Measurements from ENCODE around the gene SIVA1. TPM values are rescaled to one million over a fixed set of nuclear protein-coding genes. Genes with fewer than 3 reads are reported as not detected.
A peak's percentile ranks its signal among the peaks of the same experiment; 100 is the strongest.

SIVA1 gene
- total and polyA plus RNA-seq, 9 of the 15 experiments (the other 6 are each of a cell fraction or from before 2014, with no cell fraction given) = 4.2 to 186 (median 54.2) TPM

GRCh38 chr14:104723651-104724406 is 29.1 kb upstream of the SIVA1 start, which contains the start of gene ADSS1 (continued):
- TF ChIP-seq E2F6 (IDR thresholded peaks at IDR 0.05; ENCODE audit: borderline replicate concordance in 1 of 2, extremely low read depth in 1 of 2, insufficient read depth in 1 of 2, insufficient read length in 1 of 2, low read depth in 1 of 2, low read length in 1 of 2, poor library complexity in 1 of 2, severe bottlenecking in 1 of 2) = peak in 1 of 2 experiments; percentile 21
- peak; percentile 13 for TF ChIP-seq HMGN3 (IDR thresholded peaks at IDR 0.05; ENCODE audit: borderline replicate concordance, extremely low read depth, insufficient read length, low read depth, low read length)
- no peak for TF ChIP-seq ARHGAP35 (IDR thresholded peaks at IDR 0.05; ENCODE audit: partially characterized antibody)
- TF ChIP-seq NR2C2 (CRISPR knock-in tag; IDR thresholded peaks at IDR 0.05) = no peak
- TF ChIP-seq NR2C2 (tag; IDR thresholded peaks at IDR 0.05) = peak; percentile 84
- TF ChIP-seq ESRRA (IDR thresholded peaks at IDR 0.05; ENCODE audit: borderline replicate concordance, low read depth) = 0 out of 2 replicates have a peak, but pooled peaks have one; percentile 26
- no peak for TF ChIP-seq E2F3 (CRISPR knock-in tag; IDR thresholded peaks at IDR 0.05)
- peak; percentile 72 for TF ChIP-seq SP1 (CRISPR knock-in tag; IDR thresholded peaks at IDR 0.05)
- TF ChIP-seq RBFOX2 (IDR thresholded peaks at IDR 0.05; ENCODE audit: low read depth, low read length) = peak; percentile 71
- no peak for TF ChIP-seq CSDE1 (IDR thresholded peaks at IDR 0.05)
- no peak for TF ChIP-seq MCM3 (IDR thresholded peaks at IDR 0.05)
- no peak for TF ChIP-seq CHD2 (IDR thresholded peaks at IDR 0.05; ENCODE audit: low read depth, low read length)
- no peak for TF ChIP-seq ZNF384 (IDR thresholded peaks at IDR 0.05; ENCODE audit: low read depth, low read length)
- no peak for TF ChIP-seq ASH1L (IDR thresholded peaks at IDR 0.05; ENCODE audit: borderline replicate concordance, low read depth, partially characterized antibody)
- no peak for TF ChIP-seq ZNF586 (CRISPR knock-in tag; conservative IDR thresholded peaks at IDR 0.05)
- TF ChIP-seq PHF8 (IDR thresholded peaks at IDR 0.05; ENCODE audit: borderline replicate concordance, low read length) = peak; percentile 83; the same call in 1 of the 2 replicates
- no peak for TF ChIP-seq PTTG1 (tag; IDR thresholded peaks at IDR 0.05; ENCODE audit: low read depth)
- peak; percentile 51 for TF ChIP-seq KDM5B (IDR thresholded peaks at IDR 0.05; ENCODE audit: insufficient replicate concordance, low read depth, low read length)
- TF ChIP-seq PURB (CRISPR knock-in tag; IDR thresholded peaks at IDR 0.05; ENCODE audit: low read depth) = no peak
- no peak for TF ChIP-seq HDAC6 (IDR thresholded peaks at IDR 0.05; ENCODE audit: low read depth, low read length)
- no peak for TF ChIP-seq ZKSCAN1 (IDR thresholded peaks at IDR 0.05; ENCODE audit: low read depth, low read length)

Data from K562 (cell line).